Gastroesophageal sphincter (tissue), 4 donors: Measurements from ENCODE around the gene ITPR2. TPM values are rescaled to one million over a fixed set of nuclear protein-coding genes. Genes with fewer than 3 reads are reported as not detected.
A peak's percentile ranks its signal among the peaks of the same experiment; 100 is the strongest.

Experiments used
- ATAC-seq: fragments of 150-250 bp; one replicate; pipeline ENCODE4 v1.9.1; 2016; ENCODE audit warnings: mild to moderate bottlenecking, moderate library complexity
- H3K27ac ChIP-seq, 4 donors: fragments of 200-600 bp; sonication (generic) in 3 of 4; 1 replicate in 3 of 4; 2 replicates in 1 of 4; pipeline ENCODE4 v1.5.1; 2016 to 2019
- H3K27me3 ChIP-seq: fragments of 200-600 bp; sonication (generic); one replicate; pipeline ENCODE4 v1.5.1; 2019
- H3K36me3 ChIP-seq, 2 donors: fragments of 200-600 bp; sonication (generic); one replicate each; pipeline ENCODE4 v1.5.1; 2019; ENCODE audit warnings: control low read depth in 1 of 2
- H3K4me1 ChIP-seq, 3 donors: fragments of 200-600 bp; sonication (generic); 1 replicate in 2 of 3; 2 replicates in 1 of 3; pipeline ENCODE4 v1.5.1; 2016 to 2019; ENCODE audit warnings: control low read depth in 2 of 3
- H3K4me3 ChIP-seq, 2 donors: fragments of 200-600 bp; sonication (generic); one replicate each; pipeline ENCODE4 v1.5.1; 2019; ENCODE audit warnings: mild to moderate bottlenecking in 1 of 2, moderate library complexity in 1 of 2
- H3K9me3 ChIP-seq, 3 donors: fragments of 200-600 bp; sonication (generic); one replicate each; pipeline ENCODE4 v1.5.1; 2017 to 2019; ENCODE audit warnings: control low read depth in 2 of 3
- CTCF ChIP-seq, 4 experiments: fragments of 200-600 bp in 2 of 4; fragments of 450-650 bp in 2 of 4; sonication (generic) in 1 of 4; IDR thresholded peaks; one replicate each; pipeline ENCODE4 v1.5.1; 2017 to 2019; ENCODE audit warnings: antibody characterized with exemption in 4 of 4, mild to moderate bottlenecking in 2 of 4, moderate library complexity in 2 of 4
- EP300 ChIP-seq: sonication (generic); formaldehyde crosslinking; IDR thresholded peaks from one replicate; pipeline ENCODE4 v1.6.1; 2017; ENCODE audit warnings: antibody characterized with exemption, mild to moderate bottlenecking
- POLR2A ChIP-seq, 2 donors: fragments of 450-650 bp; IDR thresholded peaks; one replicate each; pipeline ENCODE4 v1.6.1; 2017; ENCODE audit warnings: antibody characterized with exemption in 2 of 2, mild to moderate bottlenecking in 2 of 2, moderate library complexity in 1 of 2
- POLR2AphosphoS5 ChIP-seq: sonication (generic); formaldehyde crosslinking; IDR thresholded peaks from one replicate; pipeline ENCODE4 v1.6.1; 2017; ENCODE audit warnings: antibody characterized with exemption
- WGBS, 2 donors: methylation state at CpG; one replicate each; pipeline ENCODE4 v1.1.5; 2018; ENCODE audit warnings: low coverage in 1 of 2; 5-methylcytosine and 5-hydroxymethylcytosine counted together
- total RNA-seq, 4 donors: library from RNA; depleted of rRNA; stranded (reverse); fragments of >200 nt; gene quantifications; one replicate each; pipeline ENCODE4 v1.1.0, GENCODE V29; 2016

ITPR2 gene
- total RNA-seq, 4 donors from 2014 or later = 30.8 to 63.0 (median 44.4) TPM

GRCh38 chr12:26630546-26631027 lies 202.4 kb downstream of the ITPR2 start:
- 29 to 31% methylated on average over 10 of the region's 10 CpGs for WGBS, 2 donors
- Histone ChIP-seq H3K27ac (peak overlapping the region; percentile 59 to 79 (median 72)), H3K4me3 (peak overlapping the region in 1 of 2 donors; percentile 19), H3K9me3 (no peaks in the 10 kb centered on the region), H3K27me3 (no peaks in the 10 kb centered on the region), H3K4me1 (peaks cover 3 to 52% (median 8%) of the 10 kb centered on the region in 3 donors), H3K36me3 (peaks cover 0 to 20% of the 10 kb centered on the region in 2 donors)
- peak; percentile 57 for ATAC-seq
- TF ChIP-seq EP300 (no peak), CTCF (IDR thresholded peaks at IDR 0.05) (peak in 1 of 4 experiments; percentile 33)

GRCh38 chr12:26629864-26630263 lies 203.1 kb downstream of the ITPR2 start:
- peaks cover 0 to 20% of the 10 kb centered on the region in 2 donors for H3K36me3 ChIP-seq
- H3K27me3 ChIP-seq = no peaks in the 10 kb centered on the region
- TF ChIP-seq CTCF (IDR thresholded peaks at IDR 0.05) (peak; percentile 37 to 68 (median 60)), POLR2A (IDR thresholded peaks at IDR 0.05) (no peak), POLR2AphosphoS5 (no peak)
- WGBS, 2 donors = 31% methylated on average over 1 of the region's 1 CpG; no CpG with 5 or more reads in 1 of the 2 donors
- peaks cover 3 to 45% (median 8%) of the 10 kb centered on the region in 3 donors for H3K4me1 ChIP-seq
- no peak overlapping the region for H3K4me3 ChIP-seq
- peak overlapping the region; percentile 39 to 79 (median 66) for H3K27ac ChIP-seq
- no peaks in the 10 kb centered on the region for H3K9me3 ChIP-seq
- peak; percentile 48 for ATAC-seq

GRCh38 chr12:26628234-26628633 lies 204.8 kb downstream of the ITPR2 start:
- peaks cover 0 to 20% of the 10 kb centered on the region in 2 donors for H3K36me3 ChIP-seq
- no peaks in the 10 kb centered on the region for H3K9me3 ChIP-seq
- 72 to 86% methylated on average over 1 to 2 of the region's 2 CpGs for WGBS, 2 donors
- ATAC-seq = no peak
- no peaks in the 10 kb centered on the region for H3K27me3 ChIP-seq
- H3K4me3 ChIP-seq = no peak overlapping the region
- no peak for TF ChIP-seq CTCF (IDR thresholded peaks at IDR 0.05)
- TF ChIP-seq POLR2AphosphoS5 = no peak
- TF ChIP-seq POLR2A (IDR thresholded peaks at IDR 0.05) = no peak
- no peak for TF ChIP-seq EP300
- H3K4me1 ChIP-seq = peaks cover 3 to 34% (median 6%) of the 10 kb centered on the region in 3 donors
- H3K27ac ChIP-seq = no peak overlapping the region

GRCh38 chr12:26627335-26627734 lies 205.7 kb downstream of the ITPR2 start:
- WGBS, 2 donors = 90 to 100% methylated on average over 2 to 4 of the region's 4 CpGs
- TF ChIP-seq CTCF (IDR thresholded peaks at IDR 0.05) = no peak
- TF ChIP-seq EP300 = no peak
- no peak for TF ChIP-seq POLR2A (IDR thresholded peaks at IDR 0.05)
- no peak for TF ChIP-seq POLR2AphosphoS5
- no peak for ATAC-seq

GRCh38 chr12:26623136-26623535 lies 209.9 kb downstream of the ITPR2 start:
- Histone ChIP-seq H3K27me3 (no peaks in the 10 kb centered on the region), H3K4me1 (no peaks in the 10 kb centered on the region), H3K27ac (no peak overlapping the region), H3K9me3 (no peaks in the 10 kb centered on the region), H3K36me3 (peaks cover 0 to 50% of the 10 kb centered on the region in 2 donors), H3K4me3 (no peak overlapping the region)
- no peak for ATAC-seq
- 84 to 88% methylated on average over 4 of the region's 4 CpGs for WGBS, 2 donors
- TF ChIP-seq POLR2A (IDR thresholded peaks at IDR 0.05) = no peak

More at GRCh38 chr12:26627335-26627734, 205.7 kb downstream of the ITPR2 start:
- Histone ChIP-seq H3K27ac (no peak overlapping the region), H3K4me3 (no peak overlapping the region), H3K27me3 (no peaks in the 10 kb centered on the region), H3K36me3 (peaks cover 0 to 20% of the 10 kb centered on the region in 2 donors), H3K9me3 (no peaks in the 10 kb centered on the region), H3K4me1 (peaks cover 3 to 25% (median 4%) of the 10 kb centered on the region in 3 donors)
